ENCODE data around the gene CSNK2B.

The CSNK2B gene

DNA sequence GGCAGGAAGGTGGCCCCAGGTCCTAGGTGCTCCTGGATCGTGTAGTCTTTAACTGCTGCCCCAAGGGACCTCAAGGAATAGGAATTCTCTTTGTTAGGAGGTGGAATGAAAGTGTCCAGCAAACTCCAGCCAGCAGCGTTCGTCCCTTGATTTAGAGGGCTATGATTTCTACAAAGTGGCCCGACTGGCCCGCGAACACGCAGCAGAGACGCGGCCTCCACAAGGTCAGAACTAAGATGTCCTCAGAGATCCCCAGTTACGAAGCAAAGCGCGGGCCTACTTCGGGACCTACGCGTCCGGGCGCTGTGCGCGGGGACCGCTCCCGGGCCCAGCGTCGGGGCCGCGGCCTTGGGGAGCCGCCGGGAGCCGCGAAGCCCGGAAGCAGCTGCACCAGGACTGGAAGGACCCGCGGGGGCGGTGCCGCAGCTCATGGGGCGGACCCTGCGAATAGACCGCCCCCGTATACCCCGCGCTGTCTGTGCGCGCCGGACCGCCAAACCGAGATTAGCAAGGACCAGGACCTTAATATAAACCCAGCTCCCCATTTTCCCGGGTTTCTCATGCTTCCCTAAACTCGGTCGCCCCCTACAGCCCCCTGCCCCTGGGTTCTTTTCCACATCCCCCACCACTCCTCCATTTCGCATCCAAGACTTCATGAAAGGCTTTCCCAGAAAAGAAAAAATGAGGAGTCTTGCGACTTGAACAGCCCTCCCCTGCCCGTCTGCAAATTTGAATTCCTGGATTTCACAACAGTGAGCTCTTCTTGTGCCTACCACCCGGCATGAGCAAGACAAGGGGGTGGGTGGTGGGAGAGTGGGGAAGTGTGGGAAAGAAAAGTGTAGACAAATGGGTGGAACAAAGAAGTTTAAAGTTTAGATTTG lies 5.3 kb upstream of the CSNK2B start, which contains the start of gene C6orf47:
Gene C6orf47, minus strand, starts transcription at position 398 of the 881 bp plus-strand sequence. CDS start 831 bp downstream, outside the sequence.
- DNase-seq (ENCODE audit: low spot score) = peak; percentile 93

DNA sequence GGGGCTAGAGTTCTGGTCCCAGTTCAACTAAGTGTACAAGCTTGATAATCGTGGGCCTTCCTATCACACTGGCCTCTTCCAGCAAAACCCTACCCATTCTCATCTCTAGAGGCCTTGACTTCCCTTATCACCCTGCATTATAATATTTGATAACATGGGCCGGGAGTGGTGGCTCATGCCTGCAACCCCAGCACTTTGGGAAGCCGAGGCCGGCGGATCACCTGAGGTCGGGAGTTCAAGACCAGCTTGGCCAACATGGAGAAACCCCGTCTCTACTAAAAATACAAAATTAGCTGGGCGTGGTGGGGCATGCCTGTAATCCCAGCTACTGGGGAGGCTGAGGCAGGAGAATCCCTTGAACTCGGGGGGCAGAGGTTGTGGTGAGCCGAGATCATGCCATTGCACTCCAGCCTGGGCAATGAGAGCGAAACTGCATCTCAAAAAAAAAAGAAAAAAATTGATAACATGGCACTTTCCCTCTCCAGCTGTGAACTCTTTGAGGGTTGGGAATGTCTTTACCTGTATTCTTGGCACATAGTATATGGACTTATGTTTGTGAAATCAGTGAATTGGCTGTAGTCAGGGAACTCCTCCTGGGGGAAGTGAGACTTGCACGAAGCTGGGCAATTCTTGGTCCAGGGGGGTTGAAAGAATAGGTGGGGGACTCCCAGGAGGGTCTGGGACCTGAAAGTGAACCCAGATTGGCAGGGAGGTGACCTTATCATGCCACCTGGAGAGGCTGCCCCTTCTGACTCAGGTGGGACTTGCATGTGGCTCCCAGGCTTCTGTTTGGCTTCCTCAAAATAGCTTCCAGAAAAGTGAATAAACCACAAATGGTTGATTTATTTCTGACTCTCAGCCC lies 4.4 kb upstream of the CSNK2B start:
- no peak for DNase-seq (ENCODE audit: low spot score)

DNA sequence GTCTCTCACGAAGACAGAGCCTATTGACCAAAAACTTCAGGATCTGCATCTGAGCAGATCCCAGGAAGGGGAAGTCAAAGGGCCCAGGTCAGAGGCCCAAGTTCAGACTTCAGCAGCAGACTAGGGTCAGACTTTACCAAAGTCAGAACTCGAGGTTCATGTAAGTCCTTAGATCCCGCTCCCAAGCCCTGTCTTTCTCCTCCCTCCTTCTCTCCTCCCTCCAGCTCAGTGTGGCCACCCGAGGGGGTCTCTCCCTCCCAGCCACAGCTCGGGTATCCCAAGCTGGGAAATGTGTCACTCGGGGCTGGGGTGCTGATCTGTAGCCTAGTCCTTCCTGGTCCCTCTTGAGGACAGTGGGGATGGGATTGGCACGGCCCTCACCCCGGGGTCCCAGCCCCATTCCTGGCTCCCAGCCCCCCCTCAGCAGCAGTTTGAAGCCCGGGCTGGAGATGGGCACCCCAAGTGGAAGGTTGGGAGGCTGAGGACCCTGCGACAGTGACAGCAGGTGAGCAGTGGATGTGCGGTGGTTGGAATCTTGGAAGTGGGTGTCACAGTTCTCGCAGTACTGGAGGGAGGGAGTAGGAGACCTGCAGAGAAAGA lies 3.7 kb upstream of the CSNK2B start:
- DNase-seq (ENCODE audit: low spot score) = no peak

DNA sequence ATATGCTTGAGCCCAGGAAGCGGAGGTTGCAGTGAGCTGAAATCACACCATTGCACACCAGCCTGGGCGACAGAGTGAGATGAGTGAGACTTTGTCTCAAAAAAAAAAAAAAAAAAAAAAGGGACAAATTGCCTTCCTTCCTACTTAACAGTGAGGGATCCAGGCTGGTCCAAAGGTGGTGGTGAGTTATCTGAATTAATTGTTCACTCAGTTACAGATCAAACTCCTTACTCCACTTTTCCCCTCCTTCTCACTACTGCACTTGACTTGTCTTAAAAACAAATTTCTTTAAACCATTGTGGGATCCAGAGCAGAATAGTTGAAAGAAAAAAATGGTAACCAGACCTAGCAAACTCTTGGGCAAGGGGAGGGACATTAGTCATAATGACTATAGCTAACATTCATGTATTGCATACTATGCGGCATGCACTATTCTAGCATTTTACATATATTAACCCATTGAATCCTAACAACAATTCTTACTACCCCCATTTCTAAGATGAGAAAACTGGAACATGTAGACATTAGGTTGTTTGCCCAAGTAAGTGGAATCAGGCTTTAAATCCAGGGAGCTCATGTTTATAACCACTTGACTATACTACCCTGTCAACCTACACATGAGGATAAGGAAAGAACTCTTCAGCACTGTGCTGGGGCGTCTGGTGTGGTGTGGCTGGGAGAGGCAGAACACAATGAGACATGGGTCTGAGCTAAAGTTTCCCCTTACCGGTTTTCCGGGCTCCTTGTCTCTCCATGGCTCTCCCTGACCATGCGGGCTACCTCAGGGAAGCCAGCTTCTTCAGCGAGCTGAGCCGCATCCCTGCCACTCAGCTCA lies 2.5 kb upstream of the CSNK2B start:
- no peak for DNase-seq (ENCODE audit: low spot score)

DNA sequence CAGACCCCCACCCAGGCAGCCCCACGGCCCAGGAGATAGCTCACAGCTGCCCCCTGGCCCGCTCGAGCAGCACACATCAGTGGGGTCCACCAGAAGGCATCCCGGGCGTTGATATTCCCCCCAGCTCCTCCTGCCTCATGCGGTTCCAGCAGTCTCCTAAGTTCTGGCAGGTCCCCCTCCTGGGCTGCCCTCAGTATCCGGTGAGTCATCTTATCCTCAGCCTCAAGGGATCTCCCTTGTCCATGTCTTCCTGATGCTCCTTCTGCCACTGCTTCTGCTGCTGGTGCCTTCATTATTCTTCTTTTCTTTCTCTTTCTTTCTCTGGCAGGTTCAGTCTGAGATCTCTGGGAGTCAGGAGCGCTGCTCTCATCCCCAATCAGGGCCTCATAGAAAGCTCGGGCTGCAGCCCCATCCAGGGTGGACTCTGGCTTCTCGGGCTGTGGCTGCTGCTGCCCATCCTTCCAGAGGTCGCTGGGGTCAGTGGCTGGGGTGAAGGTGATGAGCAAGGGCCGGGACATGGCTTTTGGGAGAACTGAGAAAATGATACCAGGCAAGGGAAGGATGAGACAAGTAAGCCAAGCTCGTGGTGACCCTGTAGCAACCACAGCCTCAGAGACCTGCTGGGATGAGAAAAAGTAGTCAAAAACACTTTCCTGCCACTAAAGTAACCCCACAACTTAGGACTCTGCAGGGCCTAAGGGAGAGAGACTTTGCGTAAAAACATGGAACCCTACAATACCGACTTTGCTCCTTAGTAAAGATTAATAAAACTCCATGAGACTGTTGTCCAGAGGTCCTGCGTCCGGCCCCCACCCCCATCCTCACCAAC lies 1.7 kb upstream of the CSNK2B start:
- peak; percentile 84 for DNase-seq (ENCODE audit: low spot score)

DNA sequence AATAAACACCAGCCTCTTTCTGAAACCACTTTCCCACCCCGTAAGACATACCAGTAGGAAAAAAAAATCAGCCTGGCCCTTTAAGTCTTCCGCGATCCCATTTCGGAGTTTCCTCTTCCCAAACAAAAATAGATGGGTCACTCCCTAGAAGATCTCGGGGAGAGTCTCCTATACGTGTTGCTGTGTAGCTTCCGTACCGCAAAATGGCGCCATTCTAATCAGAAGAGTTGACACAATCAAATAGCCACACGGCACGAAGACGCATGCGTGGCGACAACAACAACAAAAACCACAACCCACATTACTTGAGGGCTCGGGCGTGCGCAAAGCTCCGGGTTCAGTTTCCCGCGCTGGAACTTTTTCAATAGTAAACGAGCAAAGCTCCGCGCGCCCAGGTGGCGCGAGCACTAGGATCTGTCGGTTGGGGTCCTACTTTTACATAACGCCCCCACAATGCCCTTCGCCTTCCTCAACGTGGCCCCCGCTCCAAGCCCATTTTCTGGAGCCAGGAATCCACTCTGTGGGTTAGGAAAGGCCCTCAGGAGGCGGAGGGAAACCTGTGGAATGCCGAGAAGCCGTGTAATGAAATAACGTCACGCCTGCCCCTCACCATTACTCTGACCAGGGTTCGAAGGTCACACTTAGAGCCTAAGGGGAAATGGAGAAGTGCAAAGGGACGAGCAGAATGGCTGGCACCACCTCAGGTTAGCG lies 935 bp upstream of the CSNK2B start, which contains the start of gene GPANK1:
Gene GPANK1, minus strand, starts transcription at position 208 of the 711 bp plus-strand sequence. CDS start 519 bp downstream, outside the sequence.
- DNase-seq (ENCODE audit: low spot score) = peak; percentile 78

DNA sequence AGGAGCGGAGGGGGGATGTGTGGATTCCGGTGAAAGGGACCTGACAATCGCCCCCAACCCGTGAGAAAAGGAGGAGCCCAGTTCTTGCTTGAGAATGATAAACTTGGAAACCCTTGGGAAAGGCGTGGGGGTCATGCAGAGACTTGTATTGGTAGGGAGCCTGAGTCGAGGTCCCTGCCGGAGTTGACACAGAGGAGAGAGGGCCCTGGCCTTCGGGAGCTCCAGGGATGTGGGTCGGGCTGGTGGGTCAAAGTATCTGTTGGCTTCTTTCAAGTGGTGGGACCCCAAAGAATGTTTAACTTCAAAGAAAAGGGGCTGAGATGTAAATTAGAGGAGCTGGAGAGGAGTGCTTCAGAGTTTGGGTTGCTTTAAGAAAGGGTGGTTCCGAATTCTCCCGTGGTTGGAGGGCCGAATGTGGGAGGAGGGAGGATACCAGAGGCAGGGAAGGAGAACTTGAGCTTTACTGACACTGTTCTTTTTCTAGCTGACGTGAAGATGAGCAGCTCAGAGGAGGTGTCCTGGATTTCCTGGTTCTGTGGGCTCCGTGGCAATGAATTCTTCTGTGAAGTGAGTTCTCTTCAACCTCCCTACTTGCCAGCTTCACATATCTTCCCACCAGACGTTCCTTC lies 571 bp downstream of the CSNK2B start:
- DNase-seq (ENCODE audit: low spot score) = peak; percentile 40

DNA sequence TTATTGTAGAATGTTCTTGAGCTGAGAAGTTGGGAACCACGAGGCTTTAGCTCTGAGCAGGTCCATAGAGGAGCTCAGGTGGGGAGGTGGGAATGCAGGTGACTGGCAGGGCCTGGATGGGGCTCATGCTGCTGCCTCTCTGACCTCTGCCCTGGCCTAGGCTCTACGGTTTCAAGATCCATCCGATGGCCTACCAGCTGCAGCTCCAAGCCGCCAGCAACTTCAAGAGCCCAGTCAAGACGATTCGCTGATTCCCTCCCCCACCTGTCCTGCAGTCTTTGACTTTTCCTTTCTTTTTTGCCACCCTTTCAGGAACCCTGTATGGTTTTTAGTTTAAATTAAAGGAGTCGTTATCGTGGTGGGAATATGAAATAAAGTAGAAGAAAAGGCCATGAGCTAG lies 3.8 kb downstream of the CSNK2B start, which contains the start of gene LY6G5B:
Gene LY6G5B, plus strand, starts transcription at position 301 of the 400 bp plus-strand sequence. CDS start 975 bp downstream, outside the sequence.
- no peak for DNase-seq (ENCODE audit: low spot score)

DNA sequence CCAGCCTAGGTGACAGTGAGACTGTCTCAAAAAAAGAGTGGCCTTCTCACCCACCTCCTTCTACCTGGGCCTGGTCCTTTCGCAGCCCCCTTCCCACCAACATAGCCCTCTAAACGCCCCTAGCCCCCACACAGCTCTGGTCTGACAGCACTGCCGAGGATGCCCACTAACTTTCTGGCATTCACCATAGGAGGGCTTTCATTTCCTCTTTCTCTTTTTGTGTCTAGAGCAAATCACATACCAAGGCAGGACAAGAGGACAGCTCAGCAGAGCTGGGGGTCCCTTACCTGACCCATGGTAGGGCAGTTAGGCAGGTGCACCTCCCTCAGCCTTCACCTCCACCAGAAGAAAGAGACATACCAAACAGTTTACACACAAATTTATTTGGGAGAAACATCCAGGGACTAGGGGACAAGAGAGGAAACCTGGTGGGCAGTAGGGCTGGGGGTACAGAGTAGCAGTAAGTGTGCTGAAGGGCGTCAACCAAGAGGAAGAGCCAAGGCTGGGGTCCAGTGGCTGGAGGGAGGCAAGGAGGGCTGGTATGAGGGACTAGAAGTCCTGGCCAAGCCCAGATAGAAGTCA lies 10.5 kb downstream of the CSNK2B start:
- DNase-seq (ENCODE audit: low spot score) = no peak

DNA sequence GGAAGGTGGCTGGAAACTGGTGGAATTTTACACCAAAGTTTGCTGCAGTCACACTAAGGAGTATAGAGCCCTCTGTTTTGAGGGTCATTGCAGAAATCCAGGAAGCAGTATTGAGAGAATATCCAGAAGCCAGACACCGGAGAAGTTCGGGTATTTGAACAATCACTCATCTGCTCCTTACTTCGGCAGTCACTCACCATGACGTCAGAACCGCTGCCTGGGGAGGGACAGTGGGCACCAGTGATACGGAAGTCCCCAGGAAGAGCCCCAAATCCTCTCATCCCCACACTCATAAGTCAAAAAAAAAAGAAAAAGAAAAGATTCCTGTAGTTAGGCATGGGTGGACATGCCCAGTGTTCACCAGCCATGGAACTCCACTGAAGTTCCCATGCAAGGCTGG lies 11.0 kb downstream of the CSNK2B start:
- no peak for DNase-seq (ENCODE audit: low spot score)

DNA sequence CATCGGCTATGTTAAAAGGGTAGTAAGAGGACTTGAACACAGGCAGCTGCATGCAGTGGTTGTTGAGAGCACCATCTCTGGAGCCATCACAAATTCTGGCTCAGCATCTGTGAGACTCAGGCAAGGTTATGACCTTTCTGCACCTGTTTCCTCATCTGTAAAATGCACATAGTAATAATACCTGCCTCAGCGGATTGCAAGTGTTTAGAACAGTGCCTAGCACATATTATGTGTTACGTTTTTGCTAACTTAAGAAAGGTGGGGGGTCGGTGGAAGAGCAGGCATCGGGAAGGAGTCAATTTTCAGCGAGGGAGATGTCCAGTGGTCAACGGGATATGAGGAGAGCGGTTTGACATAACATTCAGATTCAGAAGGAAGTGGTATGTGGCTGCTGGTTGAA lies 12.1 kb downstream of the CSNK2B start:
- no peak for DNase-seq (ENCODE audit: low spot score)

DNA sequence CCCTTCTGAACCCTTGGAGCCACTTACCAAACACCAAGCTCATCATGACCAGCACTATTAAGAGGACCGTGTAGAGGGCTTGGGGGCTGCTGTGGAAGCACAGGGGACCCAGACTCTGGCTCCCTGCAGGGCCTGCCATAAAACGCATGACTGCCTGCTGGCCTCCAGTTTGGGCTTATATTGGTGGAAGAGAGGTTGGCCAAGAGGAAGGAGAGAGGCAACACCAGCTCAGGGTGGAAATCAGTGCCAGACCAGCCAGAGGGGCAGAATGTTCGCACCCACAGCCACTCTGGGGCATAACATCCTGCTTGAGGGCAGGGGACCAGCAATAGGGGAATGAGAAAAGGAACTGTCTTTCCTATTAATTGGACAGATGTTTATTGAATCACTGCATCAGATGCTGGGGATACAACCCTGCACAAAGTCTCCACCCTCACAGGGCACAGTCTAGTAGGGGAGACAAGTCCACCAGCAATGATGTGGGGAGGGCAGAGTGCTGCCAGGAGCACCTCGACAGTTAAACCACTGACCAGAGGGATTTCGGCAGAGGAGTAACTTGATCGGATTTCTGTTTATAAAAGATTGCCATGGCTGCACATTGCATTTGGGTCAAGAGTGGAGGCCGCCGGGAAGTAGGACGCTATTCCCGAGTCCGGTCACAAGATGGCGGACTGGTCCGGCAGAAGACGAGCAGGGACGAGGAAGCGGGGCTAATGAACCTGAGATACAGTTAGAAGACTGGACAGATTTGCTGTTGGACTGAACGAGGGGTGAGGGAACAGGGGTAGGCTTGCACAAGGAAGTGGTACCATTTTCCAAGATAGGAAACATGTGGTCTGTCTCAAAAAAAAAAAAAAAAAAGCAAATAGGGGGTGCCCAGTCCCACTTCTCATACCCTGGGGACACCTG lies 14.6 kb downstream of the CSNK2B start, which contains the start of gene LY6G5C:
Gene LY6G5C, minus strand, starts transcription at position 842 of the 909 bp plus-strand sequence. Its CDS starts 694 bp downstream, at position 148.
- DNase-seq (ENCODE audit: low spot score) = peak; percentile 90

DNA sequence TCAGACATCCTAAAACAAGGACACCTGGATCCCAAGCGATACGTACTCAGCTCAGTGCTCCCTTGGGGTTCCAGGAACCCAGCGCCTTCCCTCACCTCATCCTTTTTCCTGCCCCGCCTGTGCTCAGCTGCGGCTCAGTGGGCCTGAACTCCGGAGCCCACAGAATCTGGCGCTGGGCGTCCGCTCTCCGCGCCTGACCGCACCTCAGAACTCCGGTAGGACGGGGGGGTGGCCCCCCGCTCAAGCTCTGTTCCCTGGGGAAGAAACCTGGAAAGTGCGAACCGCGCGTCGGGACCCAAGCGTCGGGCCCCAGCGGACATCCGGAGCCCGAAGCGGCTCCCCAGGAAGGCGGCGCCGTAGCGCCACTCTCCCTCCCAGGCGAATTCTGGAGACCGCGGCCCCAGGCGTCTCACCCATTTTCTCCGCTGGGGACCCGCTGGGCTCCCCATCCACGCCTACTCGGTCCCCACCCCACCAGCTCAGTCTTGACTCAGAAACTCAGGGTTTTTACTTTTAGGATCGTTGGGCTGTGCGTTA lies 15.3 kb downstream of the CSNK2B start:
- DNase-seq (ENCODE audit: low spot score) = peak; percentile 80

DNA sequence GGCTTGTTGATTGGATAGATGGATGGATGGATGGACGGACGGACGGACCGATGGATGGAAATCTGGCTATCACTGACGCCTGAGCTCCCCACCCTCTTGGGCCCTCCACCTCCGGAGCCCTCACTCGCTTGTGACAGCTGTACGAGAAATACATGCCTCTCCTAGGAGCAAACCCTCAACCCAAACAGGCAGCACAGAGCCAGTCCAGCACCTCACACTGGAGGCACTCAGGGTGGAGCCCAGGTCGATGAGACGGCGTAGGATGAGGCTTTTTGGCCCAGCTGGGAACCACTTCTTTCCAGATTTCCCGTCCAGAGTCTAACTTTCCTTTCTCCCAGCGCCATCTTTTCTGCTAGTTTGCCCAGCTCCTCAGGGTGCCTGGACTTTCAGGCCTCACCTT lies 17.7 kb downstream of the CSNK2B start:
- no peak for DNase-seq (ENCODE audit: low spot score)

DNA sequence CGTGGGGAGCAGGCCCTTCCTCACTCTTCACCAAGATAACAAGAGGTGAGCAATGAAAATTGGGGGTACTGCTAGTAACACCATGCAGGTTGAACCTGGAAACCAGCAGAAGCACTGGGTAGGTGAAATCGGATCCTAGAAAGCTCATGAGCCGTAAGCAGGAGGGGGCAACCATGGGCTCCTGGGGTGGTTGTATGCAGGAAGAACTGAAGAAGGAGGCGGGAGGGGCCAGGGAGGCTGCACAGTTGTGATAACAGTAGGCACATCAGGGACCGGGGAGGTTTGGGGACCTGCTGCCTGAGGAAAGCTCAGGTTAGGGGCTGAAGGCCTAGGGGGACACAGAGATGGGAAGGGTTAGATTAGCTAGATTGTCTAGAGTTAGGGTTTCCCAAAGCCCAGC lies 20.6 kb downstream of the CSNK2B start:
- DNase-seq (ENCODE audit: low spot score) = no peak

DNA sequence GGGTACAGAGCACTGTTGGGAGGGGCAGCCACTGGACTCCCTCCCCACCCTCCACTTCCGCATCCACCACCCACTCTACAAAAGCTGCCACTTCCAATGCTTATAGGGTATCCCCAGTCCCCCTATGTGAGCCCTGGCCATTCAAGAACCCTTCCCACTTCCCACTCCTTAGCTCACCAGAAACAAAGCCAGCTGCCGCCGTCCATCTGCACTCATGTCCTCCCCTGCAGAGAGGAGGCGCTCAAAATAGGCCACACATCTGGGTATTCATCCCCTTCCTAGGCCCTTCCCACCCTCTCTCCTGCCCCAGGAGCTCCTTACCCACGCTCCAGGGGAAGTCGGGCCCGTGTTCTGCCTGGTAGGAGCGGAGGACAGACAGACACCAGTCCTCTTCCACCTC lies 21.4 kb downstream of the CSNK2B start:
- no peak for DNase-seq (ENCODE audit: low spot score)
